K562 (cell line): ENCODE measurements around the gene GADD45GIP1. TPM values are rescaled to one million over a fixed set of nuclear protein-coding genes. Genes with fewer than 3 reads are reported as not detected.

Experiments
- CBFA2T2 ChIP-seq: fragments of 450-650 bp; conservative IDR thresholded peaks from 2 replicates; pipeline ENCODE4 v1.6.1; 2017; ENCODE audit warnings: mild to moderate bottlenecking
- CREBBP ChIP-seq: IDR thresholded peaks from one replicate; pipeline ENCODE4 v1.6.1; 2012; ENCODE audit warnings: low read depth, mild to moderate bottlenecking, control low read depth, inconsistent platforms, low read length
- DNMT1 ChIP-seq: fragments of 450-650 bp; IDR thresholded peaks from 2 replicates; pipeline ENCODE4 v1.6.1; 2016; ENCODE audit warnings: antibody characterized with exemption, mild to moderate bottlenecking
- RBFOX2 ChIP-seq: fragments of 200-400 bp; formaldehyde crosslinking; IDR thresholded peaks from 2 replicates; pipeline ENCODE4 v1.6.1; 2017; ENCODE audit warnings: low read depth, mild to moderate bottlenecking, low read length, moderate library complexity
- RBM22 ChIP-seq: fragments of 200-400 bp; formaldehyde crosslinking; IDR thresholded peaks from 2 replicates; pipeline ENCODE4 v1.6.1; 2018; ENCODE audit warnings: low read length, low read depth; ENCODE audit not compliant: poor library complexity, severe bottlenecking
- SIN3A ChIP-seq, 2 experiments: fragments of 150-350 bp in 1 of 2; IDR thresholded peaks; 2 replicates each; pipeline ENCODE4 v1.6.1; 2011 to 2016; ENCODE audit warnings: borderline replicate concordance in 2 of 2, low read depth in 2 of 2, low read length in 2 of 2, mild to moderate bottlenecking in 2 of 2, moderate library complexity in 2 of 2; ENCODE audit not compliant: control insufficient read depth in 1 of 2
- U2AF2 ChIP-seq: fragments of 200-400 bp; formaldehyde crosslinking; optimal IDR thresholded peaks from 2 replicates; pipeline ENCODE3; 2017; ENCODE audit warnings: low read depth, mild to moderate bottlenecking, low read length
- YY1 ChIP-seq, 3 experiments: IDR thresholded peaks; 2 replicates each; pipeline ENCODE4 v1.6.1; 2011; ENCODE audit warnings: low read length in 2 of 3, mild to moderate bottlenecking in 2 of 3, moderate library complexity in 2 of 3, borderline replicate concordance in 1 of 3, control low read depth in 1 of 3, low read depth in 1 of 3; ENCODE audit not compliant: insufficient read depth in 3 of 3, insufficient replicate concordance in 2 of 3, control insufficient read depth in 1 of 3, insufficient read length in 1 of 3; ENCODE audit errors: extremely low read depth in 1 of 3
- ZC3H11A ChIP-seq: IDR thresholded peaks from 2 replicates; pipeline ENCODE4 v1.6.1; 2012; ENCODE audit warnings: low read depth, low read length, improper control_type of control experiment
- ZNF253 ChIP-seq: fragments of 250-450 bp; sonication (Bioruptor Pico); conservative IDR thresholded peaks from 2 replicates; pipeline ENCODE4 v1.6.1; 2021; ENCODE audit warnings: mild to moderate bottlenecking
- ZNF408 ChIP-seq: fragments of 250-450 bp; sonication (Bioruptor Pico); IDR thresholded peaks from 2 replicates; pipeline ENCODE4 v1.4.0; 2020; ENCODE audit warnings: low read depth, mild to moderate bottlenecking, moderate library complexity
- ZNF436 ChIP-seq: fragments of 250-450, 450-650 bp; sonication (Bioruptor Pico); formaldehyde crosslinking; IDR thresholded peaks from 2 replicates; pipeline ENCODE4 v1.7.0; 2020; ENCODE audit warnings: mild to moderate bottlenecking
- ZNF57 ChIP-seq: fragments of 450-650 bp; formaldehyde crosslinking; IDR thresholded peaks from 2 replicates; pipeline ENCODE4 v1.4.0; 2020; ENCODE audit warnings: mild to moderate bottlenecking, moderate library complexity
- ZNF77 ChIP-seq: fragments of 250-450 bp; sonication (Bioruptor Pico); IDR thresholded peaks from 2 replicates; pipeline ENCODE4 v1.5.0; 2020
- polyA plus RNA-seq, 8 experiments: library from polyadenylated mRNA; depleted of rRNA in 4 of 8; stranded (reverse) in 5 of 8; unstranded in 3 of 8; fragments of >200 nt; fragmentation: Nextera tagmentation in 2 of 8; fragmentation: Illumina TruSeq in 1 of 8; extraction: Ambion mirVana in 2 of 8; extraction: Trizol in 1 of 8; gene quantifications; 2 replicates each; pipeline versions ENCODE4 v1.2.1 to v1.2.3, GENCODE V29; 2011 to 2014; ENCODE audit warnings: inconsistent platforms in 1 of 8, missing spikeins in 1 of 8
- total RNA-seq, 7 experiments: library from RNA; depleted of rRNA in 6 of 7; stranded (reverse); fragments of >200 nt in 6 of 7; fragmentation: Illumina TruSeq in 2 of 7; extraction: Trizol in 2 of 7; gene quantifications; 2 replicates each; pipeline versions ENCODE4 v1.2.1 to v1.2.3, GENCODE V29; 2011 to 2021; ENCODE audit warnings: low replicate concordance in 1 of 7
- TF ChIP-seq, protein P1 (sequence below): conservative IDR thresholded peaks from 2 replicates; pipeline ENCODE4 v1.6.1; 2011; ENCODE audit warnings: low read depth, mild to moderate bottlenecking, low read length; ENCODE audit not compliant: control insufficient read depth
- TF ChIP-seq, protein P2 (sequence below): sonication (generic); formaldehyde crosslinking; IDR thresholded peaks from 2 replicates; pipeline ENCODE4 v1.8.0; 2022; ENCODE audit warnings: missing genetic modification reagents, mild to moderate bottlenecking, moderate library complexity, borderline replicate concordance
- TF ChIP-seq, protein P3 (sequence below), 3 experiments: fragments of 200-800 bp in 1 of 3; fragments of 250-450 bp in 1 of 3; fragments of 450-650 bp in 1 of 3; sonication (Bioruptor Pico) in 1 of 3; sonication (Bioruptor generic) in 1 of 3; formaldehyde crosslinking in 1 of 3; IDR thresholded peaks; 2 replicates each; pipeline versions ENCODE4 v1.6.1 to v1.8.0; 2016 to 2022; ENCODE audit warnings: mild to moderate bottlenecking in 2 of 3, missing genetic modification characterization in 2 of 3, missing compliant biosample characterization in 1 of 3, moderate library complexity in 1 of 3
- TF ChIP-seq, protein P4 (sequence below): sonication (generic); formaldehyde crosslinking; IDR thresholded peaks from 2 replicates; pipeline ENCODE4 v1.9.0; 2022; ENCODE audit warnings: mild to moderate bottlenecking, missing genetic modification reagents

GADD45GIP1 gene
- total and polyA plus RNA-seq, 9 of the 15 experiments (the other 6 are each of a cell fraction or from before 2014, with no cell fraction given) = 5.1 to 161 (median 29.2) TPM

DNA sequence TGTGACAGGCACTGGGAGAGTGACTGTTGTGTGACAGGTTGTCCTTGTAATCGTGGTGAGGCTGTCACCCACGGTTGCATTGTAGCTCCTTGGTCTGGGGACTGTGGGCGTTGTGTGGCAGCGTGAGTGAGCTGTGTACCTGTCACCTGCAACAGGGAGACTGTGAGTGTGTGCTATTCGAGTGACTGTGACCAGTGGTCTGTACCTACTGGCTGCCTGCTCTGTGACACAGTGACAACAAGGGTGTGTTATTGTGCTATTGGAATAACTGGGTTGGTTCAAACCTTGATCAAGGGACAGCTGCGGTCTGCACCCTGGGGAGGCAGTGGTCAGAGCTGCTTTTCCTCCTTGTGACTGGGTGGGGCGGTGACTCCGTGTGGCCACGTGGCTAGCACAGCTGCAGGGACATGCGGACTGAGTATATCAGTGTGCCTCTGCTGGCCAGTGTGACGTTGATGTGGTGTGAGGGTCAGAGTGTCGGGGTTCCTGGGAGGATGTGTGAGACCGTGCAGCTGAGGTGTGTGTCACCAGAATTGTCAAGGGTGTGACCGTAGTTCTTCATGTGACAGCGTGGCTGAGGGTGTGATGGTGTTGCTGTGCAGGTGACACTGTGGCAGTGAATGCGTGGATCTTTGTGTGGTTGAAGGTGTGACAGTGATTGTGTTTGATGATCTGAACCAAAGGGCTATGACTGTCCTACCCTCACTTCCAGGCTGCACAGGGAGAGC lies 28.2 kb upstream of the GADD45GIP1 start (continued):
- TF ChIP-seq, protein P1, sequence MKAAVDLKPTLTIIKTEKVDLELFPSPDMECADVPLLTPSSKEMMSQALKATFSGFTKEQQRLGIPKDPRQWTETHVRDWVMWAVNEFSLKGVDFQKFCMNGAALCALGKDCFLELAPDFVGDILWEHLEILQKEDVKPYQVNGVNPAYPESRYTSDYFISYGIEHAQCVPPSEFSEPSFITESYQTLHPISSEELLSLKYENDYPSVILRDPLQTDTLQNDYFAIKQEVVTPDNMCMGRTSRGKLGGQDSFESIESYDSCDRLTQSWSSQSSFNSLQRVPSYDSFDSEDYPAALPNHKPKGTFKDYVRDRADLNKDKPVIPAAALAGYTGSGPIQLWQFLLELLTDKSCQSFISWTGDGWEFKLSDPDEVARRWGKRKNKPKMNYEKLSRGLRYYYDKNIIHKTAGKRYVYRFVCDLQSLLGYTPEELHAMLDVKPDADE = peak; percentile 61; the same call in 1 of the 2 replicates
- TF ChIP-seq, protein P2, sequence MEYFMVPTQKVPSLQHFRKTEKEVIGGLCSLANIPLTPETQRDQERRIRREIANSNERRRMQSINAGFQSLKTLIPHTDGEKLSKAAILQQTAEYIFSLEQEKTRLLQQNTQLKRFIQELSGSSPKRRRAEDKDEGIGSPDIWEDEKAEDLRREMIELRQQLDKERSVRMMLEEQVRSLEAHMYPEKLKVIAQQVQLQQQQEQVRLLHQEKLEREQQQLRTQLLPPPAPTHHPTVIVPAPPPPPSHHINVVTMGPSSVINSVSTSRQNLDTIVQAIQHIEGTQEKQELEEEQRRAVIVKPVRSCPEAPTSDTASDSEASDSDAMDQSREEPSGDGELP (CRISPR knock-in tag) = peak; percentile 98
- no peak for TF ChIP-seq ZNF253 (CRISPR knock-in tag)
- no peak for TF ChIP-seq ZNF408
- peak; percentile 45 for TF ChIP-seq RBFOX2
- TF ChIP-seq RBM22 = no peak
- TF ChIP-seq, protein P3, sequence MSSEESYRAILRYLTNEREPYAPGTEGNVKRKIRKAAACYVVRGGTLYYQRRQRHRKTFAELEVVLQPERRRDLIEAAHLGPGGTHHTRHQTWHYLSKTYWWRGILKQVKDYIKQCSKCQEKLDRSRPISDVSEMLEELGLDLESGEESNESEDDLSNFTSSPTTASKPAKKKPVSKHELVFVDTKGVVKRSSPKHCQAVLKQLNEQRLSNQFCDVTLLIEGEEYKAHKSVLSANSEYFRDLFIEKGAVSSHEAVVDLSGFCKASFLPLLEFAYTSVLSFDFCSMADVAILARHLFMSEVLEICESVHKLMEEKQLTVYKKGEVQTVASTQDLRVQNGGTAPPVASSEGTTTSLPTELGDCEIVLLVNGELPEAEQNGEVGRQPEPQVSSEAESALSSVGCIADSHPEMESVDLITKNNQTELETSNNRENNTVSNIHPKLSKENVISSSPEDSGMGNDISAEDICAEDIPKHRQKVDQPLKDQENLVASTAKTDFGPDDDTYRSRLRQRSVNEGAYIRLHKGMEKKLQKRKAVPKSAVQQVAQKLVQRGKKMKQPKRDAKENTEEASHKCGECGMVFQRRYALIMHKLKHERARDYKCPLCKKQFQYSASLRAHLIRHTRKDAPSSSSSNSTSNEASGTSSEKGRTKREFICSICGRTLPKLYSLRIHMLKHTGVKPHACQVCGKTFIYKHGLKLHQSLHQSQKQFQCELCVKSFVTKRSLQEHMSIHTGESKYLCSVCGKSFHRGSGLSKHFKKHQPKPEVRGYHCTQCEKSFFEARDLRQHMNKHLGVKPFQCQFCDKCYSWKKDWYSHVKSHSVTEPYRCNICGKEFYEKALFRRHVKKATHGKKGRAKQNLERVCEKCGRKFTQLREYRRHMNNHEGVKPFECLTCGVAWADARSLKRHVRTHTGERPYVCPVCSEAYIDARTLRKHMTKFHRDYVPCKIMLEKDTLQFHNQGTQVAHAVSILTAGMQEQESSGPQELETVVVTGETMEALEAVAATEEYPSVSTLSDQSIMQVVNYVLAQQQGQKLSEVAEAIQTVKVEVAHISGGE (CRISPR knock-in tag; IDR thresholded peaks at IDR 0.05) = no peak
- TF ChIP-seq CREBBP = no peak
- no peak for TF ChIP-seq ZNF57 (CRISPR knock-in tag)
- TF ChIP-seq ZNF77 (CRISPR knock-in tag) = no peak
- TF ChIP-seq, protein P4, sequence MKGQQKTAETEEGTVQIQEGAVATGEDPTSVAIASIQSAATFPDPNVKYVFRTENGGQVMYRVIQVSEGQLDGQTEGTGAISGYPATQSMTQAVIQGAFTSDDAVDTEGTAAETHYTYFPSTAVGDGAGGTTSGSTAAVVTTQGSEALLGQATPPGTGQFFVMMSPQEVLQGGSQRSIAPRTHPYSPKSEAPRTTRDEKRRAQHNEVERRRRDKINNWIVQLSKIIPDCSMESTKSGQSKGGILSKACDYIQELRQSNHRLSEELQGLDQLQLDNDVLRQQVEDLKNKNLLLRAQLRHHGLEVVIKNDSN (CRISPR knock-in tag) = peak; percentile 99
- TF ChIP-seq ZNF436 (CRISPR knock-in tag) = no peak
- TF ChIP-seq YY1 (IDR thresholded peaks at IDR 0.05; ENCODE audit: borderline replicate concordance in 1 of 3, control insufficient read depth in 1 of 3, extremely low read depth in 1 of 3, insufficient read depth in 3 of 3, insufficient read length in 1 of 3, insufficient replicate concordance in 2 of 3, low read depth in 1 of 3, low read length in 2 of 3) = no peak
- 0 out of 2 replicates have a peak, but pooled peaks have one; percentile 30 for TF ChIP-seq ZC3H11A
- TF ChIP-seq SIN3A (IDR thresholded peaks at IDR 0.05; ENCODE audit: borderline replicate concordance in 2 of 2, control insufficient read depth in 1 of 2, low read depth in 2 of 2, low read length in 2 of 2) = peak; percentile 83 to 98
- no peak for TF ChIP-seq U2AF2
- no peak for TF ChIP-seq DNMT1
- TF ChIP-seq CBFA2T2 = peak; percentile 73
